GM23248 (cell line): ENCODE results near the gene FBN3. TPM values are rescaled to one million over a fixed set of nuclear protein-coding genes. Genes with fewer than 3 reads are reported as not detected.
"Not testable (repeated sequence)": the region's sequence is repeated elsewhere in the genome, so short reads cannot be mapped to it uniquely, and the experiment has no call there.

Experiments used
- DNase-seq: peaks from one replicate; pipeline ENCODE4 v3.0.0-alpha.2; 2015
- H2AFZ ChIP-seq: fragments of 200-600 bp; sonication (generic); 2 replicates; pipeline ENCODE4 v1.6.1; 2016; ENCODE audit warnings: antibody characterized with exemption
- H3F3A ChIP-seq: fragments of 200-600 bp; sonication (generic); 2 replicates; pipeline ENCODE4 v1.6.1; 2016; ENCODE audit warnings: mild to moderate bottlenecking, antibody characterized with exemption, mixed run types; ENCODE audit not compliant: insufficient read depth
- H3K27ac ChIP-seq: fragments of 200-600 bp; sonication (generic); 2 replicates; pipeline ENCODE4 v1.5.1; 2016; ENCODE audit warnings: mild to moderate bottlenecking
- H3K27me3 ChIP-seq: fragments of 200-600 bp; sonication (generic); replicated peaks from 2 replicates; pipeline ENCODE4 v1.6.1; 2016; ENCODE audit warnings: mild to moderate bottlenecking; ENCODE audit not compliant: insufficient read depth
- H3K36me3 ChIP-seq: fragments of 200-600 bp; sonication (generic); 2 replicates; pipeline ENCODE4 v1.6.1; 2016; ENCODE audit warnings: low read depth, mild to moderate bottlenecking
- H3K4me1 ChIP-seq: fragments of 200-600 bp; sonication (generic); 2 replicates; pipeline ENCODE4 v1.6.1; 2016; ENCODE audit warnings: mild to moderate bottlenecking; ENCODE audit not compliant: insufficient read depth
- H3K4me2 ChIP-seq: fragments of 200-600 bp; sonication (generic); one replicate; pipeline ENCODE4 v1.6.1; 2016; ENCODE audit warnings: mild to moderate bottlenecking; ENCODE audit not compliant: unreplicated experiment
- H3K4me3 ChIP-seq: fragments of 200-600 bp; sonication (generic); 2 replicates; pipeline ENCODE4 v1.5.1; 2016; ENCODE audit warnings: mild to moderate bottlenecking
- H3K79me2 ChIP-seq: fragments of 200-600 bp; sonication (generic); 2 replicates; pipeline ENCODE4 v1.6.1; 2016; ENCODE audit warnings: mild to moderate bottlenecking; ENCODE audit not compliant: insufficient read depth
- H3K9ac ChIP-seq: fragments of 200-600 bp; sonication (generic); 2 replicates; pipeline ENCODE4 v1.6.1; 2016; ENCODE audit warnings: mild to moderate bottlenecking
- H3K9me2 ChIP-seq: fragments of 200-600 bp; sonication (generic); 2 replicates; pipeline ENCODE4 v1.6.1; 2016; ENCODE audit warnings: mixed run types, mild to moderate bottlenecking, moderate library complexity; ENCODE audit not compliant: insufficient read depth
- H3K9me3 ChIP-seq: fragments of 200-600 bp; sonication (generic); one replicate; pipeline ENCODE4 v1.6.1; 2017; ENCODE audit warnings: low read depth
- H4K20me1 ChIP-seq: fragments of 200-600 bp; sonication (generic); 2 replicates; pipeline ENCODE4 v1.6.0; 2016; ENCODE audit not compliant: insufficient read depth
- EZH2 ChIP-seq: fragments of 200-600 bp; sonication (generic); IDR thresholded peaks from 2 replicates; pipeline ENCODE4 v1.6.1; 2018; ENCODE audit warnings: antibody characterized with exemption, mild to moderate bottlenecking; ENCODE audit not compliant: insufficient read depth, poor library complexity, severe bottlenecking
- EZH2phosphoT487 ChIP-seq: fragments of 200-600 bp; sonication (generic); IDR thresholded peaks from 2 replicates; pipeline ENCODE4 v1.6.1; 2018; ENCODE audit warnings: antibody characterized with exemption, moderate library complexity, mild to moderate bottlenecking, low read depth; ENCODE audit not compliant: insufficient read depth
- WGBS, 2 experiments: methylation state at CpG; one replicate each; pipeline ENCODE4 v1.1.6; 2015 to 2017; ENCODE audit warnings: low lambda C conversion rate in 2 of 2, low coverage in 1 of 2; ENCODE audit errors: missing lambda C conversion rate in 2 of 2; 5-methylcytosine and 5-hydroxymethylcytosine counted together
- in situ Hi-C: fragments of 300-500 bp; cut with MboI; formaldehyde crosslinking; loops from 2 replicates; pipeline ENCODE4 v1.15.0; 2020
- polyA plus RNA-seq: library from polyadenylated mRNA; unstranded; fragments of >200 nt; fragmentation: Nextera tagmentation; extraction: Ambion mirVana; gene quantifications from 2 replicates; pipeline ENCODE4 v1.2.1, GENCODE V29; 2016
- total RNA-seq: library from RNA; depleted of rRNA; stranded (reverse); fragments of >200 nt; shearing (Covaris generic); gene quantifications from 2 replicates; pipeline ENCODE4 v1.2.3, GENCODE V29; 2014

FBN3 gene
- total and polyA plus RNA-seq, 2 experiments from 2014 or later: not detected

- H2AFZ ChIP-seq: no peak overlapping the region
- no peak overlapping the region for H3K27ac ChIP-seq
- H3K9me3 ChIP-seq: no peaks in the 10 kb centered on the region
- no peak overlapping the region for H3K9ac ChIP-seq
- no peak for DNase-seq
- H3K27me3 ChIP-seq: no peaks in the 10 kb centered on the region; the same call in 1 of the 2 replicates
- WGBS, 2 experiments: 52 to 55% methylated on average over 11 to 12 of the region's 12 CpGs
- H3F3A ChIP-seq: no peaks in the 10 kb centered on the region
- H3K79me2 ChIP-seq: no peaks in the 10 kb centered on the region
- H3K4me3 ChIP-seq: no peak overlapping the region
- H3K4me2 ChIP-seq: no peak overlapping the region
- H4K20me1 ChIP-seq: no peaks in the 10 kb centered on the region
- H3K36me3 ChIP-seq: no peaks in the 10 kb centered on the region
- in situ Hi-C loops: no loop called here
- no peaks in the 10 kb centered on the region for H3K9me2 ChIP-seq
- TF ChIP-seq EZH2 (no peak), EZH2phosphoT487 (no peak)
- H3K4me1 ChIP-seq: no peaks in the 10 kb centered on the region
Measured at GRCh38 chr19:8109455-8109854, 39.9 kb downstream of the FBN3 start.

GRCh38 chr19:8108560-8109445, 40.6 kb downstream of the FBN3 start:
- in situ Hi-C loops: no loop called here
- TF ChIP-seq EZH2phosphoT487 (no peak), EZH2 (no peak)
- Histone ChIP-seq H3F3A (no peaks in the 10 kb centered on the region), H3K9me2 (no peaks in the 10 kb centered on the region), H4K20me1 (no peaks in the 10 kb centered on the region), H3K4me1 (no peaks in the 10 kb centered on the region), H3K4me2 (no peak overlapping the region), H3K27ac (no peak overlapping the region), H3K36me3 (no peaks in the 10 kb centered on the region), H2AFZ (no peak overlapping the region), H3K9me3 (no peaks in the 10 kb centered on the region), H3K9ac (no peak overlapping the region), H3K4me3 (no peak overlapping the region), H3K79me2 (no peaks in the 10 kb centered on the region), H3K27me3 (no peaks in the 10 kb centered on the region; the same call in 1 of the 2 replicates)
- WGBS, 2 experiments: 50 to 52% methylated on average over 18 to 19 of the region's 19 CpGs
- no peak for DNase-seq

GRCh38 chr19:8107301-8107903, 42.0 kb downstream of the FBN3 start:
- H3K27ac ChIP-seq: no peak overlapping the region
- H3K9me2 ChIP-seq: no peaks in the 10 kb centered on the region
- in situ Hi-C loops: no loop called here
- H3K4me2 ChIP-seq: no peak overlapping the region
- no peaks in the 10 kb centered on the region for H3K79me2 ChIP-seq
- no peaks in the 10 kb centered on the region for H3F3A ChIP-seq
- no peak overlapping the region for H3K4me3 ChIP-seq
- H3K9me3 ChIP-seq: no peaks in the 10 kb centered on the region
- H4K20me1 ChIP-seq: no peaks in the 10 kb centered on the region
- no peak for TF ChIP-seq EZH2phosphoT487
- no peak for TF ChIP-seq EZH2
- H3K27me3 ChIP-seq: no peaks in the 10 kb centered on the region; the same call in 1 of the 2 replicates
- no peak overlapping the region for H3K9ac ChIP-seq
- WGBS, 2 experiments: 13 to 23% methylated on average over 2 of the region's 2 CpGs
- H2AFZ ChIP-seq: no peak overlapping the region
- no peaks in the 10 kb centered on the region for H3K36me3 ChIP-seq
- DNase-seq: no peak
- H3K4me1 ChIP-seq: no peaks in the 10 kb centered on the region

GRCh38 chr19:8105471-8105870, 43.9 kb downstream of the FBN3 start:
- no peak overlapping the region for H3K4me3 ChIP-seq
- no peaks in the 10 kb centered on the region for H3F3A ChIP-seq
- H3K79me2 ChIP-seq: no peaks in the 10 kb centered on the region
- H3K27me3 ChIP-seq: no peaks in the 10 kb centered on the region; the same call in 1 of the 2 replicates
- no peak for DNase-seq
- H3K36me3 ChIP-seq: no peaks in the 10 kb centered on the region
- H3K9ac ChIP-seq: no peak overlapping the region
- no peaks in the 10 kb centered on the region for H4K20me1 ChIP-seq
- no peak for TF ChIP-seq EZH2
- no peak for TF ChIP-seq EZH2phosphoT487
- no peaks in the 10 kb centered on the region for H3K9me2 ChIP-seq
- in situ Hi-C loops: no loop called here
- H3K9me3 ChIP-seq: no peaks in the 10 kb centered on the region
- 31 to 44% methylated on average over 2 of the region's 2 CpGs for WGBS, 2 experiments
- H2AFZ ChIP-seq: no peak overlapping the region
- no peaks in the 10 kb centered on the region for H3K4me1 ChIP-seq
- no peak overlapping the region for H3K4me2 ChIP-seq
- H3K27ac ChIP-seq: no peak overlapping the region

- H3K9me2 ChIP-seq, H3K79me2 ChIP-seq, H3K4me2 ChIP-seq, H3K4me1 ChIP-seq, in situ Hi-C loops, H3K36me3 ChIP-seq, H3K27me3 ChIP-seq, DNase-seq, H3K27ac ChIP-seq, H3K4me3 ChIP-seq, H3K9me3 ChIP-seq, H4K20me1 ChIP-seq, H2AFZ ChIP-seq, H3K9ac ChIP-seq, H3F3A ChIP-seq: not testable (repeated sequence)
- 51 to 52% methylated on average over 12 of the region's 12 CpGs for WGBS, 2 experiments
Measured at GRCh38 chr19:8101910-8102309, 47.5 kb downstream of the FBN3 start.
